Measurements from ENCODE around the gene MMP25. TPM values are rescaled to one million over a fixed set of nuclear protein-coding genes. Genes with fewer than 3 reads are reported as not detected.
"Not testable (repeated sequence)": the region's sequence is repeated elsewhere in the genome, so short reads cannot be mapped to it uniquely, and the experiment has no call there.

Gene MMP25
- polyA plus RNA-seq, 3 donors: 0.71 to 26.6 (median 2.6) TPM

DNA sequence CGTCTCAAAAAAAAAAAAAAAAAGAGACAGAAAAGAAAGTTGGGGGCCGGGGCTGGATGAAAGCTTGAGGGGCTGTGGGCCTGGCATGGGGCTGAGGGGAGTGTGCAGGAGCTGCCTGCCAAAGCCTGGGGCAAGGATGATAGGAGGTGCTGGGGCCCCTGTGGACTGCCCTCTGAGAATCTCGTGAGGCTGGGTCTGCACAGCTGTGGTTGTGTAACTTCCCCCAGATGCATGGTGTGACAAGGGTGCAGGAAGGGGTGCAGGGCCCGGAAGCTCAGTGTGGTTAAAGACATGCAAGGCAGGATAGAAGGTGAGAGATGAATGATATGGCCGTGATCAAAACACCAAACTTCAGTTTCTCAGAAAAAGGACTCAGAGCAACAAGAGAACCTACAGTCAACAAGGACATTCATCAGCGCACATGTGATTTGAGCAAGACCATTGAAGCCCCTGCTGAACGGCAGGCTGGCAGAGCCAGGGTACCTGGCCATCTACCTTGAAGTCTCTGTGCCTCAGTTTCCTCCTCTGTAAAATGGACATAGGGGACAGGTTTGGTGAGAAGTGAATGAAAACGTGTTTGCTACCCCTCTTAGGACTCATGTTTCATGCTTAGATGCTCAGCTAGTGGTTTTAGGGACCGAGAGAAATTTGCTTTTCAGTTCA, 28.6 kb downstream of the MMP25 start:
- H4K20me1 ChIP-seq (ENCODE audit: insufficient read depth, low read length): no peaks in the 10 kb centered on the region
- peak overlapping the region; percentile 10 for H2AFZ ChIP-seq (ENCODE audit: insufficient read depth, low read depth, low read length, poor library complexity, severe bottlenecking)
- TF ChIP-seq, protein P1, sequence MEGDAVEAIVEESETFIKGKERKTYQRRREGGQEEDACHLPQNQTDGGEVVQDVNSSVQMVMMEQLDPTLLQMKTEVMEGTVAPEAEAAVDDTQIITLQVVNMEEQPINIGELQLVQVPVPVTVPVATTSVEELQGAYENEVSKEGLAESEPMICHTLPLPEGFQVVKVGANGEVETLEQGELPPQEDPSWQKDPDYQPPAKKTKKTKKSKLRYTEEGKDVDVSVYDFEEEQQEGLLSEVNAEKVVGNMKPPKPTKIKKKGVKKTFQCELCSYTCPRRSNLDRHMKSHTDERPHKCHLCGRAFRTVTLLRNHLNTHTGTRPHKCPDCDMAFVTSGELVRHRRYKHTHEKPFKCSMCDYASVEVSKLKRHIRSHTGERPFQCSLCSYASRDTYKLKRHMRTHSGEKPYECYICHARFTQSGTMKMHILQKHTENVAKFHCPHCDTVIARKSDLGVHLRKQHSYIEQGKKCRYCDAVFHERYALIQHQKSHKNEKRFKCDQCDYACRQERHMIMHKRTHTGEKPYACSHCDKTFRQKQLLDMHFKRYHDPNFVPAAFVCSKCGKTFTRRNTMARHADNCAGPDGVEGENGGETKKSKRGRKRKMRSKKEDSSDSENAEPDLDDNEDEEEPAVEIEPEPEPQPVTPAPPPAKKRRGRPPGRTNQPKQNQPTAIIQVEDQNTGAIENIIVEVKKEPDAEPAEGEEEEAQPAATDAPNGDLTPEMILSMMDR (IDR thresholded peaks at IDR 0.05): no peak
- peaks cover 0 to 8% (median 1%) of the 10 kb centered on the region in 3 donors for H3K27me3 Mint-ChIP-seq (ENCODE audit: low read depth in 3 of 3)
- H3K4me3 ChIP-seq (replicated peaks in 1 of 3; ENCODE audit: low read depth in 2 of 3, low read length in 3 of 3): peak overlapping the region in 1 of 3 experiments; percentile 51
- H3K9me3 ChIP-seq (replicated peaks in 1 of 2; ENCODE audit: control insufficient read depth in 1 of 2, insufficient read depth in 1 of 2, low read length in 2 of 2): no peaks in the 10 kb centered on the region
- H3K4me1 Mint-ChIP-seq: peaks cover 47% of the 10 kb centered on the region
- peak overlapping the region; percentile 60 for H3K4me2 ChIP-seq (replicated peaks; ENCODE audit: extremely low read depth, low read length, poor library complexity, severe bottlenecking)
- intact Hi-C loops (cut with micrococcal nuclease): no loop called here
- peak overlapping the region in 6 of 7 donors; percentile 6 to 75 (median 48) for H3K27ac Mint-ChIP-seq
- DNase-seq: peak; percentile 46 to 75 (median 51)
- no peaks in the 10 kb centered on the region for H3K79me2 ChIP-seq (ENCODE audit: insufficient read depth, low read length)
- peak overlapping the region; percentile 9 to 43 for H3K27ac ChIP-seq (ENCODE audit: low read depth in 1 of 2, low read length in 2 of 2)
- H3K9me3 Mint-ChIP-seq: peaks cover 0 to 3% (median 0%) of the 10 kb centered on the region in 7 donors
- peaks cover 27% of the 10 kb centered on the region in 2 donors for H3K36me3 Mint-ChIP-seq
- peaks cover 18 to 25% of the 10 kb centered on the region in 2 donors for H3K36me3 ChIP-seq (replicated peaks in 1 of 2; ENCODE audit: control insufficient read depth in 1 of 2, insufficient read depth in 2 of 2, low read length in 2 of 2)
- H3K4me3 Mint-ChIP-seq: peak overlapping the region; percentile 71 to 75
- H3K27me3 ChIP-seq (ENCODE audit: control insufficient read depth in 2 of 2, insufficient read depth in 2 of 2, low read length in 2 of 2): no peaks in the 10 kb centered on the region
- H3K9ac ChIP-seq (ENCODE audit: insufficient read depth, low read length, poor library complexity, severe bottlenecking): no peak overlapping the region
- H3K4me1 ChIP-seq (ENCODE audit: control insufficient read depth in 1 of 2, insufficient read depth in 2 of 2, low read length in 2 of 2): peaks cover 38 to 51% of the 10 kb centered on the region in 2 donors
- 0% methylated on average over 6 of the region's 9 CpGs for WGBS (ENCODE audit: insufficient coverage)

DNA sequence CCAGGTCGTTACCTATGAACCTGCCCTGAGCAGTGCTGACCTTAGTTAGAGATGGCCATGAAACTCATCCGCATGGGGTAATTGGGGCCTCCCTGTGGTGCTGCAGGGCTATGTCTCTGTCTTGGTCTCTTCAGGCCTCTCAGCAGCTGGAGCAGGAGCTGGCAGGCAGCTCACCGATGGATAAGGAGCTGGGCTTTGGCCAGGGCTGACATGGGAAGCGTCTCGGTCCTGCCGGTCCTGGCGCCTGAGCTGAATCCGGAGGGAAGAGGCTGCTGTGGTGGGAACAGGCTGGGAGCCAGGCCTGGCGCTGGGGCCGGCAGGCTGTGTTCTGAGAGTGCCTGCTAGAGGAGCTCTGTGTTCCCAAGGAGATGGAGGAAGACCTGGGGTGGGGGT, 29.2 kb downstream of the MMP25 start:
- Mint-ChIP-seq H3K36me3 (peaks cover 28 to 30% of the 10 kb centered on the region in 2 donors), H3K4me3 (peak overlapping the region in 1 of 2 donors; percentile 75), H3K9me3 (peaks cover 0 to 3% (median 0%) of the 10 kb centered on the region in 7 donors), H3K4me1 (peaks cover 42% of the 10 kb centered on the region), H3K27ac (peak overlapping the region in 2 of 7 donors; percentile 5 to 37), H3K27me3 (ENCODE audit: low read depth in 3 of 3) (peaks cover 0 to 5% (median 1%) of the 10 kb centered on the region in 3 donors)
- DNase-seq: no peak
- no peaks in the 10 kb centered on the region for H3K27me3 ChIP-seq (ENCODE audit: control insufficient read depth in 2 of 2, insufficient read depth in 2 of 2, low read length in 2 of 2)
- H3K4me3 ChIP-seq (replicated peaks in 1 of 3; ENCODE audit: low read depth in 2 of 3, low read length in 3 of 3): peak overlapping the region in 1 of 3 experiments; percentile 51
- H3K36me3 ChIP-seq (replicated peaks in 1 of 2; ENCODE audit: control insufficient read depth in 1 of 2, insufficient read depth in 2 of 2, low read length in 2 of 2): peaks cover 22 to 30% of the 10 kb centered on the region in 2 donors
- no peak overlapping the region for H3K9ac ChIP-seq (ENCODE audit: insufficient read depth, low read length, poor library complexity, severe bottlenecking)
- H3K4me2 ChIP-seq (replicated peaks; ENCODE audit: extremely low read depth, low read length, poor library complexity, severe bottlenecking): no peak overlapping the region
- H3K9me3 ChIP-seq (replicated peaks in 1 of 2; ENCODE audit: control insufficient read depth in 1 of 2, insufficient read depth in 1 of 2, low read length in 2 of 2): no peaks in the 10 kb centered on the region
- no peaks in the 10 kb centered on the region for H3K79me2 ChIP-seq (ENCODE audit: insufficient read depth, low read length)
- 48% methylated on average over 10 of the region's 10 CpGs for WGBS (ENCODE audit: insufficient coverage)
- H3K27ac ChIP-seq (ENCODE audit: low read depth in 1 of 2, low read length in 2 of 2): no peak overlapping the region
- no peak overlapping the region for H2AFZ ChIP-seq (ENCODE audit: insufficient read depth, low read depth, low read length, poor library complexity, severe bottlenecking)
- peaks cover 35 to 46% of the 10 kb centered on the region in 2 donors for H3K4me1 ChIP-seq (ENCODE audit: control insufficient read depth in 1 of 2, insufficient read depth in 2 of 2, low read length in 2 of 2)
- intact Hi-C loops (cut with micrococcal nuclease): no loop called here
- no peaks in the 10 kb centered on the region for H4K20me1 ChIP-seq (ENCODE audit: insufficient read depth, low read length)
- TF ChIP-seq, protein P1 (IDR thresholded peaks at IDR 0.05): no peak

DNA sequence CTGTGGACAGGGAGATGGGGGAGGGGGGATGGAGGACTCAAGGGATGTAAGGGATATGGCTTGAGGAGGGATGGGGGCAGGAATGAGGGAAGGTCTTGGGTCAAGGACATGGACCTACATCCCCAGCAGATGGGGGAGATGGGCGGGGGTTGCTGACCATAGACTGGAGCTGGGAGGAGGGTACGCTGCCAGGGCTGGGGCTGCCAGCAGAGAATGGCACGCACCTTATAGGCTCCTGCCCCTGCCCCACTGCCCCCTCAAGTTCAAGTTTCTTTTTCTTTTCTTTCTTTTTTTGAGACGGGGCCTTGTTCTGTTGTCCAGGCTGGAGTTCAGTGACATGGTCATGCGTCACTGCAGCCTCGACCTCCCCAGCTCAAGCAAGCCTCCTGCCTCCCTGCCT, 29.6 kb downstream of the MMP25 start:
- H3K36me3 ChIP-seq (replicated peaks in 1 of 2; ENCODE audit: control insufficient read depth in 1 of 2, insufficient read depth in 2 of 2, low read length in 2 of 2): peaks cover 25 to 34% of the 10 kb centered on the region in 2 donors
- H3K9me3 ChIP-seq (replicated peaks in 1 of 2; ENCODE audit: control insufficient read depth in 1 of 2, insufficient read depth in 1 of 2, low read length in 2 of 2); H3K27ac Mint-ChIP-seq; H3K27me3 Mint-ChIP-seq (ENCODE audit: low read depth in 3 of 3); H3K27ac ChIP-seq (ENCODE audit: low read depth in 1 of 2, low read length in 2 of 2); DNase-seq; H4K20me1 ChIP-seq (ENCODE audit: insufficient read depth, low read length); H3K4me2 ChIP-seq (replicated peaks; ENCODE audit: extremely low read depth, low read length, poor library complexity, severe bottlenecking); H3K9ac ChIP-seq (ENCODE audit: insufficient read depth, low read length, poor library complexity, severe bottlenecking); H3K79me2 ChIP-seq (ENCODE audit: insufficient read depth, low read length); H3K4me3 Mint-ChIP-seq; H3K4me3 ChIP-seq (replicated peaks in 1 of 3; ENCODE audit: low read depth in 2 of 3, low read length in 3 of 3); H3K9me3 Mint-ChIP-seq; intact Hi-C loops (cut with micrococcal nuclease); H3K27me3 ChIP-seq (ENCODE audit: control insufficient read depth in 2 of 2, insufficient read depth in 2 of 2, low read length in 2 of 2); H2AFZ ChIP-seq (ENCODE audit: insufficient read depth, low read depth, low read length, poor library complexity, severe bottlenecking): not testable (repeated sequence)
- Mint-ChIP-seq H3K36me3 (peaks cover 31 to 34% of the 10 kb centered on the region in 2 donors), H3K4me1 (peaks cover 41% of the 10 kb centered on the region)
- WGBS (ENCODE audit: insufficient coverage): 94% methylated on average over 6 of the region's 6 CpGs
- peaks cover 35 to 41% of the 10 kb centered on the region in 2 donors for H3K4me1 ChIP-seq (ENCODE audit: control insufficient read depth in 1 of 2, insufficient read depth in 2 of 2, low read length in 2 of 2)
